Activated CD8-positive, alpha-beta T cell treated with anti-CD3 and anti-CD28 coated beads for 36 hours (primary cell): ENCODE results near the gene HRCT1. TPM values are rescaled to one million over a fixed set of nuclear protein-coding genes. Genes with fewer than 3 reads are reported as not detected.

Experiments
- ATAC-seq: fragments of 200-7000 bp; cut with Tn5 transposase; one replicate; pipeline ENCODE4 v1.10.0; 2021; ENCODE audit warnings: mild to moderate bottlenecking, moderate library complexity
- CTCF ChIA-PET: fragments of 350-600 bp; sonication (Branson Sonifier 250); formaldehyde crosslinking; loops from one replicate; lab custom pipeline; 2021; ENCODE audit warnings: antibody characterized with exemption; lab: Charles Lee
- POLR2A ChIA-PET: fragments of 350-600 bp; sonication (Branson Sonifier 250); formaldehyde crosslinking; loops from one replicate; lab custom pipeline; 2021; ENCODE audit warnings: antibody characterized with exemption; lab: Charles Lee
- DNase-seq: peaks from one replicate; pipeline ENCODE4 v3.0.0-alpha.2; 2020
- H3K27ac Mint-ChIP-seq: one replicate; pipeline ENCODE4 v1.8.0; 2021; ENCODE audit warnings: mild to moderate bottlenecking, mixed read lengths
- H3K27me3 Mint-ChIP-seq: one replicate; pipeline ENCODE4 v1.8.0; 2021; ENCODE audit warnings: mixed read lengths
- H3K36me3 Mint-ChIP-seq: one replicate; pipeline ENCODE4 v1.8.0; 2021; ENCODE audit warnings: low read depth, mixed read lengths
- H3K4me1 Mint-ChIP-seq: one replicate; pipeline ENCODE4 v1.8.0; 2021; ENCODE audit warnings: low read depth, mixed read lengths
- H3K4me3 Mint-ChIP-seq: one replicate; pipeline ENCODE4 v1.8.0; 2021; ENCODE audit warnings: mild to moderate bottlenecking, moderate library complexity, mixed read lengths
- H3K9me3 Mint-ChIP-seq: one replicate; pipeline ENCODE4 v1.8.0; 2021; ENCODE audit warnings: mixed read lengths
- intact Hi-C: fragments of 100-400 bp; cut with micrococcal nuclease; formaldehyde crosslinking; loops from one replicate; pipeline ENCODE4 v1.10.0; 2022
- total RNA-seq, 2 experiments: library from RNA; stranded (reverse); gene quantifications; one replicate each; pipeline ENCODE4 v1.2.3, GENCODE V29; 2021
- TF ChIP-seq, protein P1 (sequence below): fragments of 200-600 bp; IDR thresholded peaks from one replicate; pipeline ENCODE4 v1.8.0; 2022; ENCODE audit warnings: antibody characterized with exemption, mild to moderate bottlenecking

Gene HRCT1
- total RNA-seq, 2 experiments from 2014 or later, result not detected

- peaks cover 4% of the 10 kb centered on the region for H3K9me3 Mint-ChIP-seq
- ChIA-PET POLR2A (interaction anchor here (0.6 kb wide), 1 partner anchor 28 kb away, joined by 4 read pairs; no protein-coding TSS in a partner anchor), CTCF (interaction anchor here (1.1 to 9.4 kb wide), 4 partner anchors 17 to 84 kb away, joined by 3 to 147 read pairs (median 19); partner anchors contain the start of gene HRCT1)
- H3K27me3 Mint-ChIP-seq, result no peaks in the 10 kb centered on the region
- intact Hi-C loops, result no loop called here
- ATAC-seq, result peak; percentile 38
- H3K4me3 Mint-ChIP-seq, result no peak overlapping the region
- no peak overlapping the region for H3K27ac Mint-ChIP-seq
- peaks cover 34% of the 10 kb centered on the region for H3K4me1 Mint-ChIP-seq
- no peaks in the 10 kb centered on the region for H3K36me3 Mint-ChIP-seq
- TF ChIP-seq, protein P1, sequence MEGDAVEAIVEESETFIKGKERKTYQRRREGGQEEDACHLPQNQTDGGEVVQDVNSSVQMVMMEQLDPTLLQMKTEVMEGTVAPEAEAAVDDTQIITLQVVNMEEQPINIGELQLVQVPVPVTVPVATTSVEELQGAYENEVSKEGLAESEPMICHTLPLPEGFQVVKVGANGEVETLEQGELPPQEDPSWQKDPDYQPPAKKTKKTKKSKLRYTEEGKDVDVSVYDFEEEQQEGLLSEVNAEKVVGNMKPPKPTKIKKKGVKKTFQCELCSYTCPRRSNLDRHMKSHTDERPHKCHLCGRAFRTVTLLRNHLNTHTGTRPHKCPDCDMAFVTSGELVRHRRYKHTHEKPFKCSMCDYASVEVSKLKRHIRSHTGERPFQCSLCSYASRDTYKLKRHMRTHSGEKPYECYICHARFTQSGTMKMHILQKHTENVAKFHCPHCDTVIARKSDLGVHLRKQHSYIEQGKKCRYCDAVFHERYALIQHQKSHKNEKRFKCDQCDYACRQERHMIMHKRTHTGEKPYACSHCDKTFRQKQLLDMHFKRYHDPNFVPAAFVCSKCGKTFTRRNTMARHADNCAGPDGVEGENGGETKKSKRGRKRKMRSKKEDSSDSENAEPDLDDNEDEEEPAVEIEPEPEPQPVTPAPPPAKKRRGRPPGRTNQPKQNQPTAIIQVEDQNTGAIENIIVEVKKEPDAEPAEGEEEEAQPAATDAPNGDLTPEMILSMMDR, result no peak
- no peak for DNase-seq
These were observed 32.7 kb downstream of the HRCT1 start for GRCh38 chr9:35938474-35939356.

DNA sequence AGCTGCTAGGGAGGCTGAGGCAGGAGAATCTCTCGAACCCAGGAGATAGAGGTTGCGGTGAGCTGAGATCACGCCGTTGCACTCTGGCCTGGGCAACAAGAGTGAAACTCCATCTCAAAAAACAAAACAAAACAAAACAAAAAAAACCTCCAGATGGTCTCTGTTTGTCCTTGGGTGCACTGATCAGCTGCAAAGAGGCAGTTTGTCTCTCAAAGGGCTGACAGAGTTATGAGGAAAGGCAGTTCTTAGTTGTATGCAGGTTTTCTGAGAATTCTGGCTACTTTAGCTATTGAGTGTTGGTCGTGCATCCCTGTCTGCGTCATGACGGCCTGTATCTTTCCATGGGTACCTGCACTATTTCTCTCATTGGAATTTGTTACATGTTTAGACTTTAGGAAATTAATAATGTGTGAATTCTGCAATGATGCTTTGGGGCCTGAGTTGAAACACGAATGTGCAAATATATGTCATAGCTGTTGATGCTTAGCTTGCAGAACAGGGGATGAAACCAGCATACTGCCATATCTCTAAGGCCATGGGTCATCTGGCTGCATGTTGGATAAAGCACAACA, 33.8 kb downstream of the HRCT1 start:
- DNase-seq, result peak; percentile 12
- H3K4me1 Mint-ChIP-seq, result peaks cover 34% of the 10 kb centered on the region
- no peak overlapping the region for H3K4me3 Mint-ChIP-seq
- CTCF ChIA-PET, result interaction anchor here (1.0 to 9.4 kb wide), 9 partner anchors 9 to 113 kb away, joined by 3 to 147 read pairs (median 6); partner anchors contain the start of gene HRCT1
- H3K27me3 Mint-ChIP-seq, result no peaks in the 10 kb centered on the region
- peaks cover 4% of the 10 kb centered on the region for H3K9me3 Mint-ChIP-seq
- TF ChIP-seq, protein P1, result no peak
- POLR2A ChIA-PET, result interaction anchor here (0.6 to 1.3 kb wide), 3 partner anchors 15 to 396 kb away, joined by 3 read pairs; partner anchors contain the start of gene CLTA
- intact Hi-C loops, result loop anchor here (5.0 kb wide), 1 partner anchor 32 kb away; the partner anchor contains the start of genes HRCT1 and SPAAR
- ATAC-seq, result no peak
- no peaks in the 10 kb centered on the region for H3K36me3 Mint-ChIP-seq
- H3K27ac Mint-ChIP-seq, result no peak overlapping the region

DNA sequence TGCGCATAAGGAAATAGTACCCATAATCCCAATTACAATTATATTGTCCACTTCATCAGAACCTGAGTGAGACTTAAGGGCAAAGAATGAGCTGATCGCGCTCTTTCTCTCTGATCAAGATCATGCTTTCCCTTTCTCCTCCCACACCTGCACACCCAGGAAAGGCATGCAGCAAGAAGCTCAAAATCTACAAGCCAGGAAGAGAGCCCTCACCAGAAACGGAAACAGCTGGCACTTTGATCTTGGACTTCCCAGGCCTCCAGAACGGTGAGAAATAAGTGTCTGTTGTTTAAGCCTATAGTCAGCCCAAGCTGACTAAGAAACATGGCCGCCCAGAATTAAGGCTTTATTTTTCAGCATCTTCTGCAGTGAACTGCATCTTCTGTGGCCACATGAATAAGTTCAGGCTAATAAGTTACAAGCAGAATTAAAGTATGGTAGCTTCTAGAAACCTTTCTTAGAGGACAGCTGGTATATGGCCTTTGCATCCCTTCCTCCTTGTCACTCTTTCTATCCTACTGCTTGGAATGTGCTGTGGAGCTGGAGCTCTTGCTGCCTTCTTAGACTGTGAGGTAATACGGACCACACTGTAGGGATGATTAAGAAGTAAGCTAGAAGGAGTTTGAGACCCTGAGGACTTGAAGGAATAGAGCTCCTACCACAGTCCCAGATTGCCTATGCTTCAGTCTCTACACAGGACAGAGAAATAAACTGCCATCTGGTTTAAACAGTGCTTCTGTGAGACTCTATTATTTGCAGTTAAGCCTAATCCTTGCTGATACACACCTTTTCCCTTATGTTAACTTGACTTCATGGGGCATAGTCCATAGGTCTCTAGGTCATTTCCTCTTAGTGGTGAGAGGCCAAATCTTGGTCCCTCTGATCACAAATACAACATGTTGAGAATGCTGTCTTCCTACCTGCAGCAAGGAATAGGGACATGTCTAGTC, 34.7 kb downstream of the HRCT1 start:
- no peak overlapping the region for H3K4me3 Mint-ChIP-seq
- ChIA-PET CTCF (interaction anchor here (0.7 to 9.4 kb wide), 14 partner anchors 10 to 615 kb away, joined by 3 to 147 read pairs (median 3); partner anchors contain the start of genes CLTA and HRCT1), POLR2A (interaction anchor here (0.9 to 1.3 kb wide), 3 partner anchors 16 to 250 kb away, joined by 3 read pairs; partner anchors contain the start of gene CLTA)
- H3K9me3 Mint-ChIP-seq, result peaks cover 4% of the 10 kb centered on the region
- H3K27me3 Mint-ChIP-seq, result no peaks in the 10 kb centered on the region
- ATAC-seq, result peak; percentile 74
- no peaks in the 10 kb centered on the region for H3K36me3 Mint-ChIP-seq
- H3K27ac Mint-ChIP-seq, result peak overlapping the region; percentile 8
- DNase-seq, result peak; percentile 55
- peaks cover 37% of the 10 kb centered on the region for H3K4me1 Mint-ChIP-seq
- TF ChIP-seq, protein P1, result no peak
- intact Hi-C loops, result loop anchor here (5.0 kb wide), 1 partner anchor 33 kb away; the partner anchor contains the start of genes HRCT1 and SPAAR

DNA sequence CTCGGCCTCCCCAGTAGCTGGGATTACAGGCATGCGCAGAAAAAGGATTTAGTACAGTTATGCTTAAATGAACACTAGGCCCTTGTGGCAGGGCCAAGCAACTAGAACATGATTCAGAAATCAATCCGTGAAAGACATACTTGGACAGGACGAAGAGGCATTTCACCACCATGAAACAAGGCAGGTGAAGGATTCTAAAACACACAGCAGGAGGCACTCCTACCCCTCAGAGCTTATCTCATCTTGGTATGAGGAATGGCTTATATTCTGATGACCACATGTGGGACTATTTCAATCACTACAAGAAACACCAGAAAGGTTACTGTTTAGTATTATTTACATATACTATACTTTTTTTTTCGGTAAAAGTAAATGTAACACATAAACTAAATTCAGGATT, 36.3 kb downstream of the HRCT1 start:
- no peaks in the 10 kb centered on the region for H3K36me3 Mint-ChIP-seq
- H3K4me3 Mint-ChIP-seq, result no peak overlapping the region
- intact Hi-C loops, result loop anchor here (5.0 kb wide), 1 partner anchor 35 kb away; the partner anchor contains the start of genes HRCT1 and SPAAR
- no peaks in the 10 kb centered on the region for H3K27me3 Mint-ChIP-seq
- no peak for ATAC-seq
- DNase-seq, result no peak
- H3K4me1 Mint-ChIP-seq, result peaks cover 39% of the 10 kb centered on the region
- peaks cover 2% of the 10 kb centered on the region for H3K9me3 Mint-ChIP-seq
- H3K27ac Mint-ChIP-seq, result no peak overlapping the region
- ChIA-PET CTCF (interaction anchor here (0.8 to 9.4 kb wide), 5 partner anchors 14 to 116 kb away, joined by 3 to 147 read pairs (median 29); partner anchors contain the start of genes HRCT1, OR2S2 and SPAAR), POLR2A (interaction anchor here (0.7 kb wide), 1 partner anchor 95 kb away, joined by 5 read pairs; the partner anchor contains the start of gene RECK)
- TF ChIP-seq, protein P1, result no peak
